Psoas muscle (tissue), 8 donors: Measurements from ENCODE around the gene ABLIM2. TPM values are rescaled to one million over a fixed set of nuclear protein-coding genes. Genes with fewer than 3 reads are reported as not detected.

Experiments
- ATAC-seq, 4 donors: fragments of 200-7000 bp; cut with Tn5 transposase; one replicate each; pipeline ENCODE4 v1.9.1; 2020; ENCODE audit warnings: moderate library complexity in 3 of 4, mild to moderate bottlenecking in 2 of 4
- DNase-seq, 2 donors: peaks; one replicate each; pipeline ENCODE4 v3.0.0-alpha.2; 2020
- H3K27ac ChIP-seq: fragments of 200-600 bp; one replicate; pipeline ENCODE4 v1.8.0; 2022
- H3K27me3 ChIP-seq, 3 donors: fragments of 200-600 bp in 1 of 3; one replicate each; pipeline versions ENCODE4 v1.6.1 to v1.8.0; 2013 to 2022; ENCODE audit warnings: low read length in 2 of 3, mild to moderate bottlenecking in 2 of 3, moderate library complexity in 1 of 3; ENCODE audit not compliant: insufficient read depth in 3 of 3
- H3K36me3 ChIP-seq, 2 donors: fragments of 200-600 bp in 1 of 2; one replicate each; pipeline versions ENCODE4 v1.6.1 to v1.8.0; 2013 to 2022; ENCODE audit warnings: low read depth in 1 of 2, mild to moderate bottlenecking in 1 of 2, moderate library complexity in 1 of 2; ENCODE audit not compliant: insufficient read depth in 1 of 2
- H3K4me1 ChIP-seq: fragments of 200-600 bp; one replicate; pipeline ENCODE4 v1.8.0; 2022
- H3K4me3 ChIP-seq: fragments of 200-600 bp; one replicate; pipeline ENCODE4 v1.8.0; 2022; ENCODE audit warnings: mild to moderate bottlenecking
- H3K9me3 ChIP-seq: fragments of 200-600 bp; one replicate; pipeline ENCODE4 v1.8.0; 2022
- CTCF ChIP-seq: fragments of 200-600 bp; IDR thresholded peaks from one replicate; pipeline ENCODE4 v1.8.0; 2022; ENCODE audit warnings: antibody characterized with exemption
- WGBS, 3 donors: extraction: QIAGEN DNeasy Blood & Tissue Kit; methylation state at CpG; one replicate each; pipeline versions ENCODE4 v1.1.6 to v1.1.7; 2013; 5-methylcytosine and 5-hydroxymethylcytosine counted together
- intact Hi-C, 2 donors: fragments of 100-400 bp; cut with DNase I; formaldehyde crosslinking; loops; one replicate each; pipeline versions ENCODE4 v1.11.0 to v1.14.2; 2022
- polyA plus RNA-seq, 3 donors: library from polyadenylated mRNA; stranded (reverse); fragments of 200-250 nt; gene quantifications; one replicate each; pipeline ENCODE4 v1.2.3, GENCODE V29; 2013
- total RNA-seq, 4 donors: library from RNA; stranded (reverse); fragmentation: NEBNext Ultra II Directional in 2 of 4; extraction: Animal tissue kit (Norgen Biotek cat#: 25700) in 2 of 4; gene quantifications; one replicate each; pipeline versions ENCODE4 v1.2.1 to v1.2.4, GENCODE V29; 2021 to 2023
- donor health status: healthy with polysubstance abuse.
- donor health status: DM: no; HTN: no; CAD: no; lungs with moderate emphysema.
- donor health status: Bipolar disorder and iron deficiency.
- donor health status: healthy.
- donor health status: DM: yes; HTN: yes; CAD: no.
- donor health status: DM: no; HTN: no; CAD: no.
- donor health status: DM: no; HTN: no; CAD: no.
- donor health status: DM: yes; HTN: yes; CAD: no.

ABLIM2 gene
- total and polyA plus RNA-seq, 7 donors, result 82.2 to 956 (median 292) TPM

- no peaks in the 10 kb centered on the region for H3K27me3 ChIP-seq
- no peak overlapping the region for H3K27ac ChIP-seq
- no peak for ATAC-seq
- no peak for DNase-seq
- H3K36me3 ChIP-seq, result no peaks in the 10 kb centered on the region
- peaks cover 29% of the 10 kb centered on the region for H3K4me1 ChIP-seq
- intact Hi-C loops, result loop anchor here in 1 of 2 donors (5.0 kb wide), 1 partner anchor 227 kb away; no protein-coding TSS in a partner anchor
- no peaks in the 10 kb centered on the region for H3K9me3 ChIP-seq
- no peak for TF ChIP-seq CTCF
- H3K4me3 ChIP-seq, result no peak overlapping the region
- 81 to 87% (median 87%) methylated on average over 6 of the region's 6 CpGs for WGBS, 3 donors
Observed at GRCh38 chr4:8175686-8176085, 17.1 kb upstream of the ABLIM2 start.

- intact Hi-C loops, result loop anchor here in 1 of 2 donors (5.0 kb wide), 1 partner anchor 227 kb away; no protein-coding TSS in a partner anchor
Observed at GRCh38 chr4:8174970-8175369, 16.4 kb upstream of the ABLIM2 start.

DNA sequence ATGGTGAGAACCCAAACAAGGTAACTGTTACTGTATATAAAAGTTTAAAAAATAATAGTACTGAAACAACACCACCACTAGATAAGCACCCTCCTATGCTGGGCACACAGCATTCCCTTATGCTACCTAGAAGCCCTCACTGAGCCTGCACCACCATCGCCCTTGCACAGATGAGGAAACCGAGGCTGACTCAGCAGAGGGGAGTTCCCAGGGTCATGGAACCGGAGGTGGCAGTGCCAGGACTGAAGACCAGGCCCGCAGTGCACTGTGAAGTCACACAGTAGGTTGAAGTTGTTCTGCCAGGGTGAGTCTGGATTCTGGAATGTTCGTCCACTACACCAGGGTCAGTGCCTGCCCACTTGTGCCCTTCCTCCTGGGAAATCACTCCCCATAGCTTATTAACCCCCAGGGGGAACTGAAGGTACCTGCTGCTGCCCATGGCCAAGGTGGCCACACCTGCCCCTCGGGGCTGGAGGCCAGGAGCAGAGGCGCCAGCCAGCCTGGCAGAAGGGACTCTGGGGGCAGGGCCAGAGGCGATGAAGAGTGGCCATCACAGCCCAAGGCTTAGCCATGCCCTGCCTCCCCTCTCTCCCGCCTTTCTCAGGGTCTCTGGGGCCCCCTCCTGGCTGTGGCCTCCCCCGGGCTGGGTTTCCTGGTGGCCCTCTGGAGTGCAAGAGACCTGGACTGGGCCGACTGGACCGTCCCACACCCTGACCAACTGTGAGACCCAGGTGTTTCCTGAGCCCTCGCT is 15.1 kb upstream of the ABLIM2 start:
- H3K27me3 ChIP-seq, result no peaks in the 10 kb centered on the region
- DNase-seq, result no peak
- H3K4me1 ChIP-seq, result peaks cover 38% of the 10 kb centered on the region
- H3K36me3 ChIP-seq, result no peaks in the 10 kb centered on the region
- intact Hi-C loops, result no loop called here
- WGBS, 3 donors, result 69 to 70% (median 70%) methylated on average over 12 to 13 of the region's 13 CpGs
- TF ChIP-seq CTCF, result no peak
- H3K9me3 ChIP-seq, result no peaks in the 10 kb centered on the region
- H3K27ac ChIP-seq, result peak overlapping the region; percentile 30
- ATAC-seq, result peak in 3 of 4 donors; percentile 22 to 34 (median 32)
- no peak overlapping the region for H3K4me3 ChIP-seq

More at GRCh38 chr4:8174970-8175369, 16.4 kb upstream of the ABLIM2 start:
- 90 to 100% (median 91%) methylated on average over 3 of the region's 3 CpGs for WGBS, 3 donors
- ATAC-seq, result no peak
- no peaks in the 10 kb centered on the region for H3K9me3 ChIP-seq
- no peaks in the 10 kb centered on the region for H3K27me3 ChIP-seq
- no peak overlapping the region for H3K27ac ChIP-seq
- H3K36me3 ChIP-seq, result no peaks in the 10 kb centered on the region
- DNase-seq, result no peak
- TF ChIP-seq CTCF, result no peak
- no peak overlapping the region for H3K4me3 ChIP-seq
- H3K4me1 ChIP-seq, result peaks cover 27% of the 10 kb centered on the region

GRCh38 chr4:8171984-8172924 is 13.6 kb upstream of the ABLIM2 start:
- Histone ChIP-seq H3K27ac (peak overlapping the region; percentile 37), H3K27me3 (no peaks in the 10 kb centered on the region), H3K9me3 (peaks cover 8% of the 10 kb centered on the region), H3K4me3 (no peak overlapping the region), H3K36me3 (no peaks in the 10 kb centered on the region), H3K4me1 (peaks cover 48% of the 10 kb centered on the region)
- TF ChIP-seq CTCF, result no peak
- ATAC-seq, result no peak
- intact Hi-C loops, result no loop called here
- DNase-seq, result peak in 1 of 2 donors; percentile 66
- WGBS, 3 donors, result 76 to 86% (median 82%) methylated on average over 33 to 36 of the region's 36 CpGs
